GM21360 (cell line): ENCODE data around the gene PITPNM1.
"Not testable (repeated sequence)": the region's sequence is repeated elsewhere in the genome, so short reads cannot be mapped to it uniquely, and the experiment has no call there.

Experiments used
- ATAC-seq: cut with Tn5 transposase; IDR thresholded peaks from one replicate; pipeline ENCODE4 v1.9.1; 2021; ENCODE audit warnings: mild to moderate bottlenecking, moderate library complexity; ENCODE audit not compliant: unreplicated experiment

The PITPNM1 gene

GRCh38 chr11:67504950-67505581, at the start of gene PITPNM1:
TSS of gene PITPNM1 (minus strand) at chr11:67505363. CDS start at chr11:67504180, 1,183 bp downstream.
- no peak for ATAC-seq

- not testable (repeated sequence) for ATAC-seq
Measured at GRCh38 chr11:67551697-67552096, 46.5 kb upstream of the PITPNM1 start.

- ATAC-seq, result no peak
Measured at GRCh38 chr11:67551127-67551526, 46.0 kb upstream of the PITPNM1 start.

- no peak for ATAC-seq
Measured at GRCh38 chr11:67548555-67549110, 43.5 kb upstream of the PITPNM1 start.

GRCh38 chr11:67548112-67548511, 42.9 kb upstream of the PITPNM1 start:
- not testable (repeated sequence) for ATAC-seq

- ATAC-seq, result no peak
Measured at GRCh38 chr11:67545280-67545679, 40.1 kb upstream of the PITPNM1 start.

- no peak for ATAC-seq
Measured at GRCh38 chr11:67544616-67545242, 39.6 kb upstream of the PITPNM1 start.

- ATAC-seq, result no peak
Measured at GRCh38 chr11:67543585-67543984, 38.4 kb upstream of the PITPNM1 start.

GRCh38 chr11:67542971-67543370, 37.8 kb upstream of the PITPNM1 start:
- ATAC-seq, result no peak

- ATAC-seq, result no peak
Measured at GRCh38 chr11:67542169-67542568, 37.0 kb upstream of the PITPNM1 start.

GRCh38 chr11:67541198-67541597, 36.0 kb upstream of the PITPNM1 start:
- ATAC-seq, result no peak

GRCh38 chr11:67539550-67539949, 34.4 kb upstream of the PITPNM1 start:
- ATAC-seq, result no peak

GRCh38 chr11:67538823-67539505, 33.8 kb upstream of the PITPNM1 start:
- ATAC-seq, result no peak

- no peak for ATAC-seq
Measured at GRCh38 chr11:67538306-67538705, 33.1 kb upstream of the PITPNM1 start.

- no peak for ATAC-seq
Measured at GRCh38 chr11:67535561-67535960, 30.4 kb upstream of the PITPNM1 start.

- ATAC-seq, result no peak
Measured at GRCh38 chr11:67534070-67534679, 29.0 kb upstream of the PITPNM1 start.

GRCh38 chr11:67532889-67533288, 27.7 kb upstream of the PITPNM1 start:
- no peak for ATAC-seq

GRCh38 chr11:67530282-67530592, 25.1 kb upstream of the PITPNM1 start:
- no peak for ATAC-seq

- ATAC-seq, result no peak
Measured at GRCh38 chr11:67528376-67528775, 23.2 kb upstream of the PITPNM1 start.

GRCh38 chr11:67525275-67525976, 20.3 kb upstream of the PITPNM1 start:
- ATAC-seq, result no peak

GRCh38 chr11:67524480-67524808, 19.3 kb upstream of the PITPNM1 start:
- no peak for ATAC-seq
